HUDEP-2 (cell line): ENCODE measurements around the gene CACNA2D3.
"Not testable (repeated sequence)": the region's sequence is repeated elsewhere in the genome, so short reads cannot be mapped to it uniquely, and the experiment has no call there.

Source experiments
- DNase-seq, 76 experiments: peaks; one replicate each; lab custom pipeline; 2025; ENCODE audit not compliant: unreplicated experiment in 76 of 76; lab: John Stamatoyannopoulos, UW

CACNA2D3 gene

DNA sequence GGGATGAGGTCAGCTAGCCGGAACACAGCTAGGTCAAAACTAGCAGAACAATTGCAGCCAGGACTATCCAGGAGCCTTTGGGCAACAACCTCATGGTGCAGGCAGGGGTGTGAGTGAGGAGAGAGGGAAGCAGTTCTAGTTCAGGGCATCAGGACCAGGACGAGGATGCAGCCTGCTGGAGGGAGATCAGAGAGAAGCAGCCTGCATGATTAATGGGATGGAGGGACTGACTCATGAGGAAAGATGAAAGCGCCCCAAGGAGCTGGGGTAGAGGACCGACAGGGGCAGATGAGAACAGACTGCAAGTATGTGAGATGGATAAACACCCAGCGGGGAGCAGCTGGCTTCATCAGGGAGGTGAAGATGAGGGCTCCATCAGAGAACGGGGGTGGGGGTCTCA is 843.4 kb downstream of the CACNA2D3 start:
- no peak for DNase-seq

DNA sequence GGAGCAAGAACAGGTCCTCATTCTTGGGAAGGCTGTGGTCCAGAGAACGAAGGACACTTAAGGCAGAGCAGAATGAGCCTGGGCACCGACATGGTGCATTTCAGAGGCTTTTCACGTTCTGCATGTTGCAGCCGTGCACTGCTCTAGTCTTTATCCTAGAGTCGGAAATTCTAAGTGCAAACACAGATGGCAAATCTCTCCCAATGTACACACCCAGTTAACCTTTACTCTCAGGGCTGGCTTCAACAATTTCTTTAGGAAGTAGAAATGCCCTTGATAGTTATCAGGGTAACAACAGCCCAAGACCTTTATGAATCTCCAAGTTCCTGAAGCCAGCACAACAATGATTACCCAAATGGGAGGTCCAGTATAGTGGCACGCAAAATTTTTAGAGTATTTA is 844.6 kb downstream of the CACNA2D3 start:
- no peak for DNase-seq

DNA sequence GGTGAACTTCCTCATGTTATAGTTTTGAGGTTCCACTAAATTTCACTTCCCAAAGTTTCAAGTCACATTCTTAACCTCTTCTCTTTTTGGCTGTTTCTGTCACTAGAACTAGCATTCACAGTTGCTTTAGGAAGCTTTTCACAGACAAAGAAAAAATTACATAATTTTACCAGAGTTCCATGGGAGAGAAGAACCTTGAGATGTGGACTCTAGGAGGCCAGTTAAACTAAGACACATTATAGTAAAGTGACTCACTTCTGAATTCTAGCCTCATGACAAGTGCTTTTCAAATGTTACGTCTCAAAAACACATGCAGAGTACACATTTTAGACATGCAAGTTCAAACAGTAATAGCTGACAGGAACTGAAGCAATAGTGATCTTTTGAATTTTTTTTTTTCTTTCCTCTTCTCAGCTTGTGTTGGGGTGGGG is 845.4 kb downstream of the CACNA2D3 start:
- DNase-seq, result no peak

DNA sequence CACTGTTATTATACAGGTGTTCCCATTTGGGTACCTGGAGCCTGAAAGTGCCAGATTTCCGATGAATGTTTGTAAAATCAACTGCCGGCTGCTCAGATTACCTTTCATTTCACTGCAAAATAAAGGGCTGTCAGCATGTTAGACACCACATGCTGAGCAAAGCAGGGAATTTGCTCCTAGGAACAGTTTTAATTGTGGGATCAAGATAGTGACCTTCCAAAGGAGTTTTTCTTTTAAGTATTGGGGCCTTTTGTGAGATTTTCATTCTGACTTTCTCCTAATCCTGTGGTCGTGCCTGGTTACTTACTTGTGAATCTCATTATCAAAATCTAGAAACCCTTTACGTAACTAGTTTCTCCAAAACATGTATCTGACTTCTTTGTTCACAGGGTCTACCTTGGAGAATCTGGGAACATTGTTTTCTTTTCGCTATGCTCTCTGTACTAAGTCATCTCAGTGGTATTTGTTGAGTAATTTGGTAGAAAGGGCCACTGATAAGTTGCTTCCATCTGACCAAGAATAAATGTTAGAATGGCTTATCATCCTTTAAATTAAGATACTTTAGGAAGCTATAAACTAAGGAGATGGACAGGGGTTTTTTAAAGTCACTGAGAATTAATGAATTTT is 846.3 kb downstream of the CACNA2D3 start:
- DNase-seq, result no peak

DNA sequence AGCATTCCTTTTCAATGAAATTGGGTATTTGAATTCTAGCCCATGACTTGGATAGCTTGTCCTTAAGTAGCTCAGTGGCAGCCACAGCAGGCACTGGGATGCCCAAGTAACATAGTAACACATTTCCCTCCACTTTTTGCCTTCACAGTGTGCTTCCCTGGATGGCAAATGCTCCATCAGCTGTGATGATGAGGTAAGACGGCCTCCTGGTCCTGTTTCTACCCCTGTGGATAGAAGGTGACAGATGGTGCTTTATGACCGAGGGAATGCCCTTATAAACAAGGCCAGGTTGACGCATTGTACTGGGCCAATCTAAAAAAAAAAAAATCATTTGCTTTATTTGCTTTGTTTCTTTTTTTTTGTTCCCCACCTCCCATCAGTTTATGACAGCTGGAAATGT is 847.3 kb downstream of the CACNA2D3 start:
- no peak for DNase-seq

DNA sequence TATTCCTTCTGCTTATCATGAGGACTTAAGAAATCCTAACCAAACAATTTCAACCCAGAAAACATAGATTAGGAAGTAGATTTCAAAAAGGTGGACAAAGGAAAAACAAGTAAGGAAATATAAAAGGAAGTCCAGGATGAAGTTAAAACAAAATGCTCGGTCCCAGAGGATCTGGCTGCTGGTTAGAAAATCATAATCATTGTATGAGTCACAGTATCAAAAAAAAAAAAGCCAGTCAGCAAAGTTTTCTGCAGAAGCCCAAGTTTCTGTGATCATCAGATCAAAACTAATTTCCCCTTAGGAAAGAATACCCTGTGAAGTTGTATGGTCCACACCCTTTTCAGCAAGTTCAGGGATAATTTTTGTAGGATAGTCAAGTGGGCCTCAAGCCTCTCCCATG is 848.5 kb downstream of the CACNA2D3 start:
- DNase-seq, result no peak

DNA sequence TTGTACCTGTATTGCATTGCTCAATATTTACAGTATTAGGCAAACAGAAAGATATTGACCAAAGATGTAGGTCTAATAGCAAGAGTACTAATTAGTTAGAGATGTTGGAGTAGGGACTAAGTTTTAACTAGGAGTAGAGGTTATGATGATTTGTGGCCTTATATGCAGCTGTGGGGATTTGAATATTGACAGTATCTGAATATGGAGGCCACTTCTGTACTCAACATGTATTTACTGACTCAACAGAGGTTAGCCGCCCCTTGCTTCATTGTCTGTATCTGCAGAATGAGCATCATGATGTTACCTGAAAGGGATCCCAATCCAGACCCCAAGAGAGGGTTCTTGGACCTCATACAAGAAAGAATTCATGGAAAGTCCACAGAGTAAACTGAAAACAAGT is 855.1 kb downstream of the CACNA2D3 start:
- DNase-seq, result no peak

DNA sequence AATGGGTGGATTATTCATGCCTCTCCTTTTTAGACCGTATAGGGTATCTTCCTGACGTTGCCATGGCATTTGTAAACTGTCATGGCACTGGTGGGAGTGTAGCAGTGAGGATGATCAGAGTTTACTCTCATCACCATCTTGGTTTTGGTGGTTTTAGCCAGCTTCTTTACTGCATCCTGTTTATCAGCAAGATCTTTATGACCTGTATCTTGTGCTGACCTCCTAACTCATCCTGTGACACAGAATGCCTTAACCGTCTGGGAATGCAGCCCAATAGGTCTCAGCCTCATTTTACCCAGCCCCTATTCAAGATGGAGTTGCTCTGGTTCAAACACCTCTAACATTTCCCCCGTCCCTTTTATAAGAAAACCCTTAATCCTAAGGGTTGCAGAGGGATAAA is 855.6 kb downstream of the CACNA2D3 start:
- DNase-seq, result not testable (repeated sequence)

DNA sequence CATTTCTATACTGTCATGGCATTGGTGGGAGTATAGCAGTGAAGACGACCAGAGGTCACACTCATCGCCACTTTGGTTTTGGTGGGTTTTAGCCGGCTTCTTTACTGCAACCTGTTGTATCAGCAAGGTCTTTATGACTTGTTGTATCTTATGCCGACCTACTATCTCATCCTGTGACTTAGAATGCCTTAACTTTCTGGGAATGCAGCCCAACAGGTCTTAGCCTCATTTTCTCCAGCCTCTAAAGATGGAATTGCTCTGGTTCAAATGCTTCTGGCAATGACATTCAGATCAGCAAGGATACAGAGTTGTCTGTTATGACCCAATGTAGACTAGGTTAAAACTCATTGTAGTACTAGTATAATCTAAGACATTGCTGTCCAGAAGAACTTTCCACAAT is 860.5 kb downstream of the CACNA2D3 start:
- no peak for DNase-seq

DNA sequence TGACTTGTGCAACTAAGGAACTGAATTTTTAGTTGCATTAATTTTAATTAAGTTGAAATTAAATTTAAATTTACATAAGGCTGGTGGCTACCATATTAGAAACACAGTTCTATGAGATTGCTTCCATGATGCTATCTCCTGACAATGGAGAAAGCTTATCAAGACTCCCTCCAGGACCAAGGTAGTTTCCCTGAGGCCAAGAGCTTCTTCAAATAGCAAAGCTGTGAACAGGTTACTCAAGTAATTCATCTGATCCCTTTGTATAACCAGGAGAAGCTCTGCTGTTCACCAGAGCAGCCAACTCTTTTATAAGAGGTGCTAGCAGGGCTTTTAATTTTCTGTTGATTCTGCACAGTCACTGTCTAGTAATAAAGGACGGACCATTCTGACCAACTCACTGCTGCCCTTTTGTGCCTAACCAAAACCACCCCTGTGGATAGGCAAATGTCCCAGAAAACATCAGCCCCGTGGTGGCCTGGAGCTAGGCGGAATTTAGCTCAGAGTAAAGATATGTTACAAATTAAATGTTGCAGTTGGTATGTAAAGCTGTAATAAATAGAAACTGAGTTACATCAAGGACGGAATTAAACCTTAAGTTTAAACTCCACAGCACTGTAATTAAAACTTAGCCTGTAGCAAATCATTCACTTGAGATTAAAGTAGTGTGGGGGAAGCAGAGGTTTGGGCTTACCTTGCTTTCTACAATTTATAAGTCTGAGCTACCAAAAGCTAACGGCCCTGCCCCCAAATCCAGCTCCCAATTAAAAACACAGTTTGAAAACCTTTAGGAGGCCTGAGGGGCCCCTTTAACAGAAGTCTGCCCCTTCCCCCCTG is 861.1 kb downstream of the CACNA2D3 start:
- no peak for DNase-seq

DNA sequence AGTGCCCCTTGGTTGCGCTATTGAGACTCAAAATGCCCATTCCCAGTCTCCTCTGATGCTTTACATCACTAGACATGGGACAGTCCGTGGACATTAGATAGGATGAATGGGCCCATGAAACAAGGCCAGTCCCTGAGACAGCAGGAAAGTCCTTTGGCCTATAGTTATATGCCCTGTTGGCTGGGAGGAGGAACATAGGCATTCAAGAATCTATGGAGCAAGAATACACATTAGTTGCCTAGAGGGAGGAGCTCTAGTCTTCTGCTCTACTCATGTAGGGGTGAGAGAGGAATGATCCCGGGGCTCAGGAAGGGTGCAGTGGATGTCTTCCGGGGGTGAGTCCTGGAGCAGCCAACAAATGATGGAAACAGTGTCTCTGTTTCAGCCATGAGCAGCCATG is 863.5 kb downstream of the CACNA2D3 start:
- DNase-seq, result no peak

DNA sequence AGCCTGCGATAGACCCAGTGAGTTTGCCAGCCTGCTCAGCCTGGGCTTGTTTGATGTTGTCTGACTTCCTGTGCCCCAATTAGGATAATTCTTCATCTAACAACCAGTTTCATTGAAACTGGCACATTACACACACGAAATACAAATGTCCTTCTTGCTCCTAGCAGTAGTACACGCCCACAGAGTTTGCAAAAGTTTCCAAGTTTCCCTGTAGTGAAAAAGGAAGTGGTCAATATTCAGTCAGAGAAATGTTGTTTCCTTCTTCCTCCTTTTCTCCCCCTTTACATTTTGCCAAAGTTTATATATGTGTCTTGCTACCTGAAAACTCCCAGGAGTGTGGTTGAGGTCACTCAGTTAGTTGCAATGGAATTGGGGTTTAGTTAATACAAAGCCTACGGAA is 863.9 kb downstream of the CACNA2D3 start:
- no peak for DNase-seq

DNA sequence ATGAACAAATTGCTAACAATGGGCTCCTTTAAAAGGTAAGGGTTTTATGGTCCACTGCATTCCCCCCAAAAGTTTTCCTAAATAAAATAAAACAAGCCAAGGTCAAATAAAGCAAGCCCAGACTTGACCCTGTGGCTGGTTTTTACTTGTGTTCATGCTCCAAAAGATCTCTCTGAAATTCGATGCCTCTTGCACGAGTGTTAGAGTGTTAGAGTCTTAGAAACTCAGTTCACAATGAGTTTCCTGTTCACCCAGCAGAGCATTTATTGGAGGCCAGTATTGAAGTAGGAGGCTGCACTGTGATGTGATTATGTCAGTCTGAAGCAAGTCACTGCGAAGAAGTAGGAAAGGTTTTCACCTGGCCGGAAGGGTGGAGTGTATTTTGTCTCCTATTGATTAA is 865.4 kb downstream of the CACNA2D3 start:
- no peak for DNase-seq

DNA sequence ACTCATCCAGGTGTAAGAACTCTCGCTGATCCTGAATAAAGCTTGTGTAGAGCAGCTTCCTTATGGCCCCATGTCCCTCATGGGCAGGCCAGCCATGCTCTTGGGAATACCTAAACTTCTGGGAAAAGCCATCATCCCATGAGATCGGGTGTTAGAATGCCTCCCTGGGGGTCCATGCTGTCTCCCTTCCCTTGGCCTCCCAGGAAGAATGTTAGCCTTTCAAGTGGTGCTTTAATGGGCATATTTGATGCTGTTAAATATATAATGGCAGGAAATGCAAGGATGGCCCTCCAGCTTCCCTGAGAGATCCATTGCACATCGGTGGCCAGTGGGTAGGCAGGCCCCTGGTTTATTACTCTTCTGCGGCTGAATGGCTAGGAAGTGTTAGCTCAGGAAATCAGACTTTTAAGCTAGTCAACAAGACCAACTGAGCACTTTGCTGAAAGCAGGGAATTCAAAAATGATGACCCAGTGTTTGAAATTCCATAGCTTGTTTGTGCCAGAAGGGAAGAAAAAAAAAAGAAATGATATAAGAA is 866.0 kb downstream of the CACNA2D3 start:
- DNase-seq, result no peak

DNA sequence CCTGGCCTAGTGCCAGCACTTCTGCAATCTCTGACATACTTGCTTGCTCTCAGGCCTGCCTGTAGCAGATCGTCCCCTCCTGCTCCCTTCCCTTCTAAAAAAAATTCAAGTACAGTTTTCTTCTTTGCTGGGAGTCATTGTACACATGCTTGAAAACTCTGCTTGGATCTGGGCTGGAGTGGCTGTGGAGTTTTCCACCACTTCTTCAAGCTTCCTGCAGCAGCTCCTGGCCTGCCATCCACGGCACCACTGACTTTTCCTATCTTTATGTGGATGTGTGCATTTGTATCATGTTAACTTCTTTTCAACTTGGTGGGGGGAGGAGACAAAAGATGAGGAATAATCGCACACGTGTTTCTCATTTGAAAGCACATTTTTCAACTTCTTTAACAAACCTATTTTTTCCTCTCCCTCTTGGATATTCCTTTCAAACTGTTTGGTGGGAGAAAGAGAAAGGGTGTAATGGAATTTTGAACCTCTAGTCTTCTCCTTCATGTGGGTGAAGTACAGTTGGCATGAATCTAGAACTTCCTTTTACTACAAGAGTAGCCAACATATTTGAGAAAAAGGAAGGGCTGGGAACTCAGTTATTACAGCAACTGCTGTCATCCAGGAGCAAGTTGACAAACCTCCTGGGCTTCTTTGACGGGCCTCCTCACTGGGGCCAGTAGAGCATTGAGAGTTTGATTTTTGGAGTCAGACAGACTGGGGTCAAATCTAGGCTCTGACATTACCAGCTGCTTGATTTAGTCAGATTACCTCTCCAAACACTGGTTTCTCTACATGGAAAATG is 866.7 kb downstream of the CACNA2D3 start:
- no peak for DNase-seq

DNA sequence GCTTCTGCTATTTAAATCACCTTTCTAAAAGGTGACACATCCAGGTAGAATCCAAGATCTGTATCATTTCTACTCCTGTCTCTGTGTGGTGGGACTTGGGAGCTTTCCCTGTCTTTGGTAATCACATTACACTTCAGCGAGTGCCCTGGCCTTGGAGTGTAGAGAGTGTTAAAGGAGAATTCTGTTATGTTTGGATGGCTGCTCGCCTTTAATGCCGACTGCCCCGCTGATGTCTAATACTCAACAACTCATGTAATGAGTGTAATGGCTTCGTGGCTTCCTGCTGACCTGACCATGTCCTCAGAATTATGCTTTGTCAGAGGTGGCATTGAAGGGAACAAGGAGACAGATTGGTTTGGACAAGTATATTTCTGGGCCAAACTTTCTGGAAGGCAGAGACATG is 871.8 kb downstream of the CACNA2D3 start:
- no peak for DNase-seq

DNA sequence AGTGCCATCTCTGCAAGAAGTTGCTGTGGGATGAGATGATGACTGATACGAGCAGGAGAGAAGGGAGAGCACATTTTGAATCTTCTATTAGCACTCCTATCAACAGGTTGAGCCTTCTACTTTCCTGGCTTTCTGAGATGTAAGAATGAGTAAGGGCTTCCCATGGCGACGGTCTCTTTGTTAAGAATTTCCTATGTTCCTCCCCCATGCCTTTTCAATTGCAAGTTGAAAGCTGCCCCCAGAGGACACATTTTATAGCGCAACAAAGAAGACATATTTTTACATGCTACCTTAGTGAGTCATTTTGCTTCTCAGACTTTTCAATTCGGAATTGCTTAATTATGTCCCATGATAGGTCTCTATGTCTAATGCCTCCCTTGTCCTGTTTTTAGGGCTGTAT is 876.8 kb downstream of the CACNA2D3 start:
- peak in 1 of 76 experiments; percentile 6 for DNase-seq

DNA sequence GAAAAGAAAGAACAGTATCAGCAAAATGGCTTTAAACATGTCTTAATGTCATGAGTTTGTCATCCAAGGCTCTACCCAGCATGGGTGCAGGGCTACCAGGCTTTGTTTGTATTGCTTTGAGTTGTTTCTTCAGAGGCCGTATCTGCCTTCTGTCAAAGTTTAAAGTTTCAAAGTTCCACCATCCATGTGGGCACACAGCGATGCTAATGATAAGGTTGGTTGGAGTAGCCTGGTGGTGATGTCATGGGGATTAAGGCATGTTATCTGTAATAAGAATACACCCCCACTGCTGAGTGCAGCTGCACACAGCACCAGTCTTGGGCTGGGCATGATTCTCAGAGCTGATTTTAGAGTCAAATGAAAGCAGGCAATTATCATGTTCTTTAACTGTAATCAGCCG is 877.5 kb downstream of the CACNA2D3 start:
- no peak for DNase-seq

DNA sequence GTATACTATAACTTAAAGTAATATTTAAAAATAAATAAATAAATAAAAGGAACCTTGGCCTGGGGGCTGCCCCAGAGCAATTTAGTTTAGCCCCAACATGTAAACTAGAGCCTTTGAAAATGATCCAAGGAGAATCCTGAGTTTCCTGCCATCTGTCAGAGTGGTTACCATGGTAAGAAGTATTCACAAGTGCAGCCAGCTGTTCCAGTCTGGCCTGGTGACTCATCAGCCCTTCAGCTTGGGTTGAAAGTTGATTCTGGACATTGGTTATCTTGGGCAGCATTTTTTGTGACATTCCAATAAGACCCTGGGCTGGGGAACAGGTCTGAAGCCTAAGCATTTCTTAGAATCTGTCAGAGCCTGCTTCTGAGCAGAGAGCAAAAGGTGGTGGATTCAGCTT is 878.2 kb downstream of the CACNA2D3 start:
- no peak for DNase-seq

DNA sequence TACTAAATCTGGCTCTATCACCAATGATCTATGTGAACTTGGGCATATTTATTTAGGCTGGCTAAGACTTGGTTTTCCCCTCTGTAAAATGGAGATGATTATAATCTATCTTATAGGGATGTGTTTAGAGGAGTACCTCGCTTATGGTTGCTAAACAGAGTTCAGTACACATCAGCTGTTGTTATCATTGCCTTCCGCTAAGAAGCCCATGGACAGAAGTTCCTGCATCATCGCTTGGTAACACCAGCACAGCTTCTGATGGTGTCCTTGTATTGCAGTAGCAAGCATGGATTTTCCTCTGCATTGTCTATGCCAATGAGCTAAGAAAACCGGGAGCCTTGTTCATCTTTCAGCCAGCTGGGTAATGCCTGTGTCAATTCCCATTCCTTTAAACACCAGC is 878.6 kb downstream of the CACNA2D3 start:
- DNase-seq, result no peak

DNA sequence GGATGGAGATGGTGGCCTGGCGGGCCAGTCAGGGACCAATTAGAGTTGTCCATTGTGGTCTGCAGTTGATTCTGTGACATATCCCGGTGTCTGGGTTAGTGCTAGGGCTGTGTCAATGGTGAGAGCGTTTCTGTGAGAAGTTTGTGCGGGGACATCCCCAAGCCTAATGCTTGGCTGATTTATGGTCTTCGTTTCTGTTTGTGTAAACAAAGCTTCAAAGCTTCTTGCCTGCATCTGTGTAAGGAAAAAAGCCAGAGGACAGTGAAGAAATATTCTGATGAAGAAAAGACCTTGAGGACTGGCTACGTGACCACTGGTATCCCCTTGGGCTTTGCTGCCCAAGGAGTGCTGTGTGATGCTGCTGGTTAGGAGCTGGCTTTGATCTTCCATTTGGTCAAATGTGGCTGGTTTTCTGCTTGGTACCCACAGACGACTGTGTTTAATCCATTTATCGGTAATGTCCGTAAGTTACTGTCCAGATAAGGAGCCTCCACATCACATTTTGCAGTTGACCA is 880.1 kb downstream of the CACNA2D3 start:
- no peak for DNase-seq
